ENCODE data around the gene CDK5RAP3.
A peak's percentile ranks its signal among the peaks of the same experiment; 100 is the strongest.

Gene CDK5RAP3

GRCh38 chr17:47946516-47946915 is 24.4 kb upstream of the CDK5RAP3 start:
- Histone ChIP-seq H3K4me3 (ENCODE audit: low read length) (no peak overlapping the region), H3K79me2 (ENCODE audit: control insufficient read depth, insufficient read depth, low read length) (no peaks in the 10 kb centered on the region), H3K27me3 (ENCODE audit: insufficient read depth, low read length, poor library complexity) (no peaks in the 10 kb centered on the region), H3K56ac (ENCODE audit: low read length) (no peak overlapping the region), H2BK120ac (ENCODE audit: low read depth, low read length) (no peak overlapping the region), H3K4me2 (ENCODE audit: low read length) (no peak overlapping the region), H3K79me1 (ENCODE audit: low read length) (no peaks in the 10 kb centered on the region), H2BK5ac (ENCODE audit: low read length) (no peak overlapping the region), H4K5ac (ENCODE audit: low read length) (no peak overlapping the region), H3K18ac (ENCODE audit: low read length) (no peak overlapping the region), H2BK15ac (replicated peaks; ENCODE audit: low read depth) (no peak overlapping the region), H3K4ac (ENCODE audit: low read depth, low read length) (no peak overlapping the region), H4K8ac (ENCODE audit: low read depth, low read length) (no peak overlapping the region), H3K4me1 (ENCODE audit: control insufficient read depth, low read depth, low read length) (peaks cover 2% of the 10 kb centered on the region), H3K23ac (ENCODE audit: low read length) (no peak overlapping the region), H2AK5ac (ENCODE audit: low read length) (no peak overlapping the region), H3K9ac (ENCODE audit: low read length) (no peak overlapping the region), H3K27ac (ENCODE audit: low read depth, low read length) (no peak overlapping the region), H3K36me3 (ENCODE audit: control insufficient read depth, insufficient read depth, low read length) (no peaks in the 10 kb centered on the region)
- WGBS (ENCODE audit: extremely low coverage, insufficient coverage, low lambda C conversion rate), result no CpG with 5 or more reads among the region's 6 CpGs
- no peak for DNase-seq

- no peak overlapping the region for H3K9ac ChIP-seq (ENCODE audit: low read length)
- H2BK15ac ChIP-seq (replicated peaks; ENCODE audit: low read depth), result no peak overlapping the region
- H3K56ac ChIP-seq (ENCODE audit: low read length), result no peak overlapping the region
- peak; percentile 94 for DNase-seq
- no peak overlapping the region for H4K5ac ChIP-seq (ENCODE audit: low read length)
- no peaks in the 10 kb centered on the region for H3K79me1 ChIP-seq (ENCODE audit: low read length)
- no CpG with 5 or more reads among the region's 2 CpGs for WGBS (ENCODE audit: extremely low coverage, insufficient coverage, low lambda C conversion rate)
- no peak overlapping the region for H3K23ac ChIP-seq (ENCODE audit: low read length)
- no peaks in the 10 kb centered on the region for H3K79me2 ChIP-seq (ENCODE audit: control insufficient read depth, insufficient read depth, low read length)
- H3K27me3 ChIP-seq (ENCODE audit: insufficient read depth, low read length, poor library complexity), result no peaks in the 10 kb centered on the region
- peaks cover 2% of the 10 kb centered on the region for H3K4me1 ChIP-seq (ENCODE audit: control insufficient read depth, low read depth, low read length)
- no peak overlapping the region for H2BK5ac ChIP-seq (ENCODE audit: low read length)
- H3K4me3 ChIP-seq (ENCODE audit: low read length), result no peak overlapping the region
- H3K4me2 ChIP-seq (ENCODE audit: low read length), result no peak overlapping the region
- no peak overlapping the region for H3K18ac ChIP-seq (ENCODE audit: low read length)
- H3K4ac ChIP-seq (ENCODE audit: low read depth, low read length), result no peak overlapping the region
- H3K36me3 ChIP-seq (ENCODE audit: control insufficient read depth, insufficient read depth, low read length), result no peaks in the 10 kb centered on the region
- no peak overlapping the region for H4K8ac ChIP-seq (ENCODE audit: low read depth, low read length)
- H3K27ac ChIP-seq (ENCODE audit: low read depth, low read length), result no peak overlapping the region
- H2AK5ac ChIP-seq (ENCODE audit: low read length), result no peak overlapping the region
- H2BK120ac ChIP-seq (ENCODE audit: low read depth, low read length), result no peak overlapping the region
Observed at GRCh38 chr17:47946929-47947397, 23.9 kb upstream of the CDK5RAP3 start.

GRCh38 chr17:47948706-47949196 is 22.2 kb upstream of the CDK5RAP3 start:
- Histone ChIP-seq H3K79me1 (ENCODE audit: low read length) (no peaks in the 10 kb centered on the region), H3K79me2 (ENCODE audit: control insufficient read depth, insufficient read depth, low read length) (no peaks in the 10 kb centered on the region), H3K4ac (ENCODE audit: low read depth, low read length) (no peak overlapping the region), H3K56ac (ENCODE audit: low read length) (peak overlapping the region; percentile 1), H2AK5ac (ENCODE audit: low read length) (no peak overlapping the region), H3K4me1 (ENCODE audit: control insufficient read depth, low read depth, low read length) (peaks cover 2% of the 10 kb centered on the region), H3K4me3 (ENCODE audit: low read length) (no peak overlapping the region), H3K36me3 (ENCODE audit: control insufficient read depth, insufficient read depth, low read length) (no peaks in the 10 kb centered on the region), H4K5ac (ENCODE audit: low read length) (no peak overlapping the region), H2BK120ac (ENCODE audit: low read depth, low read length) (no peak overlapping the region), H3K9ac (ENCODE audit: low read length) (no peak overlapping the region), H3K4me2 (ENCODE audit: low read length) (no peak overlapping the region), H3K27me3 (ENCODE audit: insufficient read depth, low read length, poor library complexity) (no peaks in the 10 kb centered on the region), H3K18ac (ENCODE audit: low read length) (no peak overlapping the region), H4K8ac (ENCODE audit: low read depth, low read length) (no peak overlapping the region), H3K27ac (ENCODE audit: low read depth, low read length) (no peak overlapping the region), H2BK5ac (ENCODE audit: low read length) (no peak overlapping the region), H3K23ac (ENCODE audit: low read length) (no peak overlapping the region), H2BK15ac (replicated peaks; ENCODE audit: low read depth) (no peak overlapping the region)
- WGBS (ENCODE audit: extremely low coverage, insufficient coverage, low lambda C conversion rate), result no CpG with 5 or more reads among the region's 5 CpGs
- DNase-seq, result no peak

GRCh38 chr17:47949197-47949759 is 21.6 kb upstream of the CDK5RAP3 start:
- H4K8ac ChIP-seq (ENCODE audit: low read depth, low read length), result no peak overlapping the region
- H3K79me1 ChIP-seq (ENCODE audit: low read length), result no peaks in the 10 kb centered on the region
- no peak overlapping the region for H2BK120ac ChIP-seq (ENCODE audit: low read depth, low read length)
- no peaks in the 10 kb centered on the region for H3K27me3 ChIP-seq (ENCODE audit: insufficient read depth, low read length, poor library complexity)
- peak overlapping the region; percentile 8 for H2BK15ac ChIP-seq (replicated peaks; ENCODE audit: low read depth)
- H3K4me2 ChIP-seq (ENCODE audit: low read length), result peak overlapping the region; percentile 10
- H3K9ac ChIP-seq (ENCODE audit: low read length), result peak overlapping the region; percentile 40
- H3K27ac ChIP-seq (ENCODE audit: low read depth, low read length), result no peak overlapping the region
- no peak overlapping the region for H4K5ac ChIP-seq (ENCODE audit: low read length)
- H3K4ac ChIP-seq (ENCODE audit: low read depth, low read length), result no peak overlapping the region
- peak; percentile 88 for DNase-seq
- no peak overlapping the region for H3K23ac ChIP-seq (ENCODE audit: low read length)
- H3K56ac ChIP-seq (ENCODE audit: low read length), result peak overlapping the region; percentile 68
- H3K79me2 ChIP-seq (ENCODE audit: control insufficient read depth, insufficient read depth, low read length), result no peaks in the 10 kb centered on the region
- peaks cover 2% of the 10 kb centered on the region for H3K4me1 ChIP-seq (ENCODE audit: control insufficient read depth, low read depth, low read length)
- H3K4me3 ChIP-seq (ENCODE audit: low read length), result no peak overlapping the region
- no CpG with 5 or more reads among the region's 22 CpGs for WGBS (ENCODE audit: extremely low coverage, insufficient coverage, low lambda C conversion rate)
- H2BK5ac ChIP-seq (ENCODE audit: low read length), result no peak overlapping the region
- peak overlapping the region; percentile 42 for H3K18ac ChIP-seq (ENCODE audit: low read length)
- H3K36me3 ChIP-seq (ENCODE audit: control insufficient read depth, insufficient read depth, low read length), result no peaks in the 10 kb centered on the region
- no peak overlapping the region for H2AK5ac ChIP-seq (ENCODE audit: low read length)

- H2BK5ac ChIP-seq (ENCODE audit: low read length), result no peak overlapping the region
- H2AK5ac ChIP-seq (ENCODE audit: low read length), result no peak overlapping the region
- no peak overlapping the region for H4K5ac ChIP-seq (ENCODE audit: low read length)
- H3K4me3 ChIP-seq (ENCODE audit: low read length), result no peak overlapping the region
- H3K4me1 ChIP-seq (ENCODE audit: control insufficient read depth, low read depth, low read length), result peaks cover 2% of the 10 kb centered on the region
- no peaks in the 10 kb centered on the region for H3K36me3 ChIP-seq (ENCODE audit: control insufficient read depth, insufficient read depth, low read length)
- H3K4ac ChIP-seq (ENCODE audit: low read depth, low read length), result no peak overlapping the region
- no CpG with 5 or more reads among the region's 3 CpGs for WGBS (ENCODE audit: extremely low coverage, insufficient coverage, low lambda C conversion rate)
- no peak overlapping the region for H3K27ac ChIP-seq (ENCODE audit: low read depth, low read length)
- H3K4me2 ChIP-seq (ENCODE audit: low read length), result no peak overlapping the region
- H2BK120ac ChIP-seq (ENCODE audit: low read depth, low read length), result no peak overlapping the region
- no peaks in the 10 kb centered on the region for H3K27me3 ChIP-seq (ENCODE audit: insufficient read depth, low read length, poor library complexity)
- peak overlapping the region; percentile 40 for H3K9ac ChIP-seq (ENCODE audit: low read length)
- no peak overlapping the region for H2BK15ac ChIP-seq (replicated peaks; ENCODE audit: low read depth)
- no peaks in the 10 kb centered on the region for H3K79me2 ChIP-seq (ENCODE audit: control insufficient read depth, insufficient read depth, low read length)
- peak overlapping the region; percentile 4 for H3K56ac ChIP-seq (ENCODE audit: low read length)
- H3K79me1 ChIP-seq (ENCODE audit: low read length), result no peaks in the 10 kb centered on the region
- no peak overlapping the region for H3K23ac ChIP-seq (ENCODE audit: low read length)
- H3K18ac ChIP-seq (ENCODE audit: low read length), result no peak overlapping the region
- no peak for DNase-seq
- H4K8ac ChIP-seq (ENCODE audit: low read depth, low read length), result no peak overlapping the region
Observed at GRCh38 chr17:47949946-47950345, 21.0 kb upstream of the CDK5RAP3 start.

GRCh38 chr17:47950448-47950847 is 20.5 kb upstream of the CDK5RAP3 start:
- Histone ChIP-seq H3K36me3 (ENCODE audit: control insufficient read depth, insufficient read depth, low read length) (no peaks in the 10 kb centered on the region), H3K79me1 (ENCODE audit: low read length) (no peaks in the 10 kb centered on the region), H3K4me1 (ENCODE audit: control insufficient read depth, low read depth, low read length) (peaks cover 2% of the 10 kb centered on the region), H2BK15ac (replicated peaks; ENCODE audit: low read depth) (no peak overlapping the region), H3K4me3 (ENCODE audit: low read length) (no peak overlapping the region), H3K9ac (ENCODE audit: low read length) (no peak overlapping the region), H3K27ac (ENCODE audit: low read depth, low read length) (no peak overlapping the region), H3K23ac (ENCODE audit: low read length) (no peak overlapping the region), H3K27me3 (ENCODE audit: insufficient read depth, low read length, poor library complexity) (no peaks in the 10 kb centered on the region), H2AK5ac (ENCODE audit: low read length) (no peak overlapping the region), H2BK5ac (ENCODE audit: low read length) (no peak overlapping the region), H3K56ac (ENCODE audit: low read length) (no peak overlapping the region), H4K5ac (ENCODE audit: low read length) (no peak overlapping the region), H3K4ac (ENCODE audit: low read depth, low read length) (no peak overlapping the region), H2BK120ac (ENCODE audit: low read depth, low read length) (no peak overlapping the region), H3K18ac (ENCODE audit: low read length) (no peak overlapping the region), H3K4me2 (ENCODE audit: low read length) (no peak overlapping the region), H4K8ac (ENCODE audit: low read depth, low read length) (no peak overlapping the region), H3K79me2 (ENCODE audit: control insufficient read depth, insufficient read depth, low read length) (no peaks in the 10 kb centered on the region)
- no peak for DNase-seq
- no CpG with 5 or more reads among the region's 4 CpGs for WGBS (ENCODE audit: extremely low coverage, insufficient coverage, low lambda C conversion rate)

All from mesendoderm (in vitro differentiated cells).